IPS-20b (cell line): ENCODE measurements around the gene PIH1D1.
A peak's percentile ranks its signal among the peaks of the same experiment; 100 is the strongest.

ENCODE experiments used
- H3K27ac ChIP-seq: one replicate; pipeline ENCODE4 v1.5.1; 2013; ENCODE audit warnings: low read length
- H3K27me3 ChIP-seq: 2 replicates; pipeline ENCODE4 v1.6.1; 2013; ENCODE audit warnings: mild to moderate bottlenecking, low read length, inconsistent platforms; ENCODE audit not compliant: insufficient read depth
- H3K36me3 ChIP-seq: 2 replicates; pipeline ENCODE4 v1.6.1; 2013; ENCODE audit warnings: low read depth, mild to moderate bottlenecking, inconsistent platforms, low read length, moderate library complexity; ENCODE audit not compliant: insufficient read depth
- H3K4me1 ChIP-seq: 2 replicates; pipeline ENCODE4 v1.6.1; 2013; ENCODE audit warnings: mild to moderate bottlenecking, control low read depth, inconsistent platforms, low read length, moderate library complexity; ENCODE audit not compliant: insufficient read depth
- H3K4me3 ChIP-seq: 2 replicates; pipeline ENCODE4 v1.5.1; 2013; ENCODE audit warnings: mild to moderate bottlenecking, low read length, inconsistent platforms
- H3K9ac ChIP-seq: 2 replicates; pipeline ENCODE4 v1.6.1; 2013; ENCODE audit warnings: low read depth, mild to moderate bottlenecking, inconsistent platforms, low read length, moderate library complexity
- H3K9me3 ChIP-seq: 2 replicates; pipeline ENCODE4 v1.6.1; 2013; ENCODE audit warnings: mild to moderate bottlenecking, low read depth, low read length, inconsistent platforms; ENCODE audit not compliant: insufficient read depth

Gene PIH1D1

DNA sequence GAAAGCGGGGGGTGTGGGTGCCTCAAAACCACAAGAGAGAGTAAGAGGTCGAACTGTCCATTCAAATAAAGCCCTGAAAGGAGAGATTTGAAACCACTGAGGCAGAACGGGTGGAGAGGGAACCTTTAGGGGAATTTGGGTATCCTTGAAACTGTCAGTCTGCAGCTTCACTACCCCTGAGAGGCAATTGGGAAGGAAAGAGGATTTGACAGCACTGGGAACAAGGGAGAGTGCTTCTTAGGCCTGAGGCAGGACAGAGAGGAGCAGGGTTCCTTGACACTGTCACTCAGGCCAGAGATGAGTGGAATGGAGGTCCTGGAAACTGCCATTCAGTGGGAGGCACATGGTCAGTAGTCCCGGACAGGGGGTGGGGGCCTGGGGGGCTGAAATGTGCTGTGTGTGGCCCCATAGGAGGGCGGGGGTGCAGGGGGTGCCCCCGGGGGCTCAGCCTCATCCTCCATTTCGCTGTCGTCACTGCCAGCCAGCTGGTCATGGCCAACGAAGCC is 21.4 kb downstream of the PIH1D1 start:
- Histone ChIP-seq H3K9ac (no peak overlapping the region), H3K27me3 (peaks cover 97% of the 10 kb centered on the region), H3K9me3 (no peaks in the 10 kb centered on the region), H3K4me3 (no peak overlapping the region), H3K27ac (no peak overlapping the region), H3K36me3 (no peaks in the 10 kb centered on the region), H3K4me1 (peaks cover 13% of the 10 kb centered on the region; the same call in 1 of the 2 replicates)

- peak overlapping the region; percentile 78 for H3K4me3 ChIP-seq
- peak overlapping the region; percentile 60 for H3K27ac ChIP-seq
- H3K27me3 ChIP-seq = peaks cover 97% of the 10 kb centered on the region
- no peaks in the 10 kb centered on the region for H3K36me3 ChIP-seq
- H3K9me3 ChIP-seq = no peaks in the 10 kb centered on the region
- peaks cover 13% of the 10 kb centered on the region; the same call in 1 of the 2 replicates for H3K4me1 ChIP-seq
- peak overlapping the region; percentile 51; the same call in 1 of the 2 replicates for H3K9ac ChIP-seq
These were observed 22.8 kb downstream of the PIH1D1 start for GRCh38 chr19:49428547-49429451.

DNA sequence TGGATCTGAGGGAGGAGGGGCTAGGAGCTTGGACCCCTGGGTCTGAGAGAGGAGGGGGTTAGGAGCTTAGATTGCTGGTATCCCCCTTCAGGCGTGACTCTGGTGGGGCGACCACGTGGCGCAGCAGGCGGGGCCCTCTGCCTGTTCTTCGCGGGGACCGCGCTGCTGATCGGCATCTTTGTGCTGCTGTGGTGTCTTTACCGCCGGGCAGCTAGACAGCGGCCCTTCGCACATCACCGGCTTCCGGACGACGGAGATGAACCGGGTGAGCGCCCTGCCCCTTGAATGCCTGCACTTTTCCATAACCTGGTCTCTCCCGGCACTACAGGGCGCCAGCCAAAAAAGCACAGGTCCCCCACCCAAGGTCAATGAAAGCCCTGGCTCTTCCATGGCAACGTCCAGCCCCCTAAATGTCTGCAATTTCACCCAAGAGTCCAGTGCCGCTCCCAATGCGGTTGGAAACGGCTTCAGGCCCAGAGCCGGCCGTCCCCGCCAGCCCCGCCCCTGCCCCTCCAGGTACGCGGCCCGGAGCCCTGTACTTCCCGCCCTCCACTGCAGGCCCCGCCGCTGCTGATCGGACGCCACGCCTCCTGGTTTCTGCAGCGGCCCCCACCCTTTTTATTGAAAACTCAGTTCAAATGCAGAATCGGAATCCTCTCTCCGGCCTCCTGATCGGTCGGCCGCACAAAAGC is 23.6 kb downstream of the PIH1D1 start:
- peak overlapping the region; percentile 81; the same call in 1 of the 2 replicates for H3K9ac ChIP-seq
- H3K4me1 ChIP-seq = peaks cover 13% of the 10 kb centered on the region; the same call in 1 of the 2 replicates
- H3K27me3 ChIP-seq = peaks cover 97% of the 10 kb centered on the region

GRCh38 chr19:49427339-49427738 is 24.3 kb downstream of the PIH1D1 start:
- no peak overlapping the region for H3K27ac ChIP-seq

More for the DNA sequence above, 23.6 kb downstream of the PIH1D1 start:
- peak overlapping the region; percentile 78 for H3K4me3 ChIP-seq
- H3K36me3 ChIP-seq = no peaks in the 10 kb centered on the region
- H3K9me3 ChIP-seq = no peaks in the 10 kb centered on the region
- H3K27ac ChIP-seq = no peak overlapping the region

GRCh38 chr19:49425922-49426592 is 25.6 kb downstream of the PIH1D1 start:
- peak overlapping the region; percentile 45 for H3K4me3 ChIP-seq

More at GRCh38 chr19:49427339-49427738, 24.3 kb downstream of the PIH1D1 start:
- H3K4me3 ChIP-seq = no peak overlapping the region
- no peaks in the 10 kb centered on the region for H3K36me3 ChIP-seq
- peaks cover 97% of the 10 kb centered on the region for H3K27me3 ChIP-seq
- no peaks in the 10 kb centered on the region for H3K9me3 ChIP-seq
- no peak overlapping the region for H3K9ac ChIP-seq
- H3K4me1 ChIP-seq = peaks cover 13% of the 10 kb centered on the region; the same call in 1 of the 2 replicates

GRCh38 chr19:49425178-49425577 is 26.4 kb downstream of the PIH1D1 start, which contains the start of gene GFY:
TSS of gene GFY (plus strand) at chr19:49425388. CDS start at chr19:49426431, 1,043 bp downstream.
- H3K27me3 ChIP-seq = peaks cover 96% of the 10 kb centered on the region
- no peak within 1 kb of the TSS for H3K9ac ChIP-seq

More at GRCh38 chr19:49425922-49426592, 25.6 kb downstream of the PIH1D1 start:
- H3K9me3 ChIP-seq = no peaks in the 10 kb centered on the region
- H3K4me1 ChIP-seq = peaks cover 13% of the 10 kb centered on the region; the same call in 1 of the 2 replicates
- peaks cover 97% of the 10 kb centered on the region for H3K27me3 ChIP-seq
- H3K36me3 ChIP-seq = no peaks in the 10 kb centered on the region
- no peak overlapping the region for H3K27ac ChIP-seq
- peak overlapping the region; percentile 16; the same call in 1 of the 2 replicates for H3K9ac ChIP-seq

DNA sequence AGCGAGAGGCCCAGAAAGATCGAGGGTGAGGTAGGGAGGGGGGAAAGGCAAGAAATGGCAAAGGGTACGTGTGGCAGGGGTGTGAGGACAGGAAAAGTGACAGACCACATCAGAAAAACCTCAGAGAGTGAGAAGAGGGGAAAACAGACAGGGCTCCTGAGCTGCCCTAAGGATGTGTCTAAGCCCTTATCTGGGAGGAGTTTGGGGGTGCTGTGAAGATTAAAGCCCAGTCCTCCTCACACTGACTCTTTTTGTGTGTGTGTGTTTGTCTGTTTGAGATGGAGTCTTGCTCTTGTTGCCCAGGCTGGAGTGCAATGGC is 27.7 kb downstream of the PIH1D1 start:
- Histone ChIP-seq H3K27me3 (peaks cover 94% of the 10 kb centered on the region), H3K36me3 (no peaks in the 10 kb centered on the region), H3K4me3 (no peak overlapping the region), H3K9ac (no peak overlapping the region), H3K4me1 (peaks cover 9% of the 10 kb centered on the region; the same call in 1 of the 2 replicates), H3K27ac (no peak overlapping the region), H3K9me3 (no peaks in the 10 kb centered on the region)

More at GRCh38 chr19:49425178-49425577, 26.4 kb downstream of the PIH1D1 start, which contains the start of gene GFY:
- Histone ChIP-seq H3K27ac (no peak within 1 kb of the TSS), H3K4me3 (peak within 1 kb of the TSS; percentile 45), H3K9me3 (no peaks in the 10 kb centered on the region), H3K36me3 (no peaks in the 10 kb centered on the region), H3K4me1 (peaks cover 13% of the 10 kb centered on the region; the same call in 1 of the 2 replicates)

DNA sequence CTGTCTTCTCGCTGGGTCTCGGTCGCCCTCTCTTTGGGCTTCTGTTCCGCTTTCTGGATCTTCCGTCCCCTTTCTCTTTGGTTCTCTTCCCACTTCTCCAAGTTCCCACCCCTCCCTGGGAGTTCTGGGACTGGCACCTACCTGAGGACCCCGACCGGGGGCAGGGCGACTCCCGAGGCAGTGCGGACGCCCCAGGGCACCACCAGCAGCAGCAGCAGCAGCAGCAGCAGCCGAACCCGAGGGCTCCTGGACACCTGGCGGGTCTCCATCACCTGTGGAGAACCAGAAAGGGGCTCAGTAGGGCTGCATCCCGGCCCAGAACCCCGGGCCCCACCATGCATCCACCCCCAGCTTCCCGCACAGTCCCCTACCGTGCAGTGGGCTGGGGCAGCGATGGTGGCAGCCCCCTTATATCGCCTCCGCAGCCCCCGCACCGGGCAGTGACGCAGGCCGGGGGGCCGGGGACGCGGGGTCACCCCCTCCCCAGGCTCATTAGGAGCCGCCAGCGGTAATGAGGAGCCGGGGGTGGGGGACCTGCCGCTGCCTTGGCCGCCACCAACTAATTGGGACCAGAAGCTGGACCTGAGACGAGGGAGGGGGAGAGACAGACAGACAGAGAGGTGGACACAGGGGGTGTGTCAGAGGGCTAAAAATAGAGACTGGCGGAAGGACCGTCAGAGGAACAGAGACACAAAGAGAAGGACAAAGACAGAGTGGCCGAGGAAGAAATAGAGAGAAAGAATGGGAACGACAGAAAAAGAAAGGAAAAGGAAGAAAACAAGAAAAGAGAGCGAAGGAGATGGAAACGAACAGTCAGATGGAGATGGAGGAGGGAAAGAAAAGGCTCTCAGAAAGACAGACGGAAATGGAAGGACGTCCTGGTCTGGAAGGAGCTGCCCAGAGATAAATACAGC is 28.3 kb downstream of the PIH1D1 start, which contains the start of gene PTH2:
TSS of gene PTH2 (minus strand) at position 371 of the 914 bp plus-strand sequence. CDS start at position 269, 102 bp downstream.
- no peak within 1 kb of the TSS for H3K9ac ChIP-seq
- H3K27me3 ChIP-seq = peaks cover 95% of the 10 kb centered on the region
- no peaks in the 10 kb centered on the region for H3K36me3 ChIP-seq
- H3K4me3 ChIP-seq = peak within 1 kb of the TSS; percentile 53
- H3K4me1 ChIP-seq = peaks cover 6% of the 10 kb centered on the region; the same call in 1 of the 2 replicates
- H3K27ac ChIP-seq = no peak within 1 kb of the TSS
- H3K9me3 ChIP-seq = no peaks in the 10 kb centered on the region

- Histone ChIP-seq H3K36me3 (no peaks in the 10 kb centered on the region), H3K27me3 (peaks cover 94% of the 10 kb centered on the region), H3K9me3 (no peaks in the 10 kb centered on the region), H3K9ac (no peak overlapping the region), H3K4me1 (peaks cover 6% of the 10 kb centered on the region; the same call in 1 of the 2 replicates), H3K27ac (no peak overlapping the region), H3K4me3 (peak overlapping the region; percentile 53)
These were observed 29.1 kb downstream of the PIH1D1 start for GRCh38 chr19:49422407-49423070.

DNA sequence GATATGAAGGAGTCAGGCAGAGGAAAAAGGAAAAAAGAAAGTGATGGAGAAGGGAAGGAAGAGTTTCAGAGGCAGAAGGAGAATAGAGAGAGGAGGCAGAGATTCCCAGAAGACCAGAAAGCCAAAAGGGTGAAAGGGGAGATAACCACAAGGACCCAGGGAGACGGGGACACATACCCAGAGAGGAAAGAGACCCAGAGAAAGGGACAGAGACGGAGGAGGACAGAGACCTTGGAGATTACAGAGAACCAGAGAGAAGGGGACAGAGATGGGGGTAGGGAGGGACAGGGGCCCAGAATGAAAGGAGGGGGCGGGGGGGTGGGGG is 29.8 kb downstream of the PIH1D1 start:
- Histone ChIP-seq H3K4me3 (no peak overlapping the region), H3K9ac (no peak overlapping the region), H3K4me1 (peaks cover 6% of the 10 kb centered on the region; the same call in 1 of the 2 replicates), H3K36me3 (no peaks in the 10 kb centered on the region), H3K27me3 (peaks cover 87% of the 10 kb centered on the region), H3K9me3 (no peaks in the 10 kb centered on the region), H3K27ac (no peak overlapping the region)
